Measurements from ENCODE around the gene CRYBG1. TPM values are rescaled to one million over a fixed set of nuclear protein-coding genes. Genes with fewer than 3 reads are reported as not detected.
A peak's percentile ranks its signal among the peaks of the same experiment; 100 is the strongest.
"Not testable (repeated sequence)": the region's sequence is repeated elsewhere in the genome, so short reads cannot be mapped to it uniquely, and the experiment has no call there.

The CRYBG1 gene
- total RNA-seq, 1 donor from 2014 or later: 27.5 TPM

DNA sequence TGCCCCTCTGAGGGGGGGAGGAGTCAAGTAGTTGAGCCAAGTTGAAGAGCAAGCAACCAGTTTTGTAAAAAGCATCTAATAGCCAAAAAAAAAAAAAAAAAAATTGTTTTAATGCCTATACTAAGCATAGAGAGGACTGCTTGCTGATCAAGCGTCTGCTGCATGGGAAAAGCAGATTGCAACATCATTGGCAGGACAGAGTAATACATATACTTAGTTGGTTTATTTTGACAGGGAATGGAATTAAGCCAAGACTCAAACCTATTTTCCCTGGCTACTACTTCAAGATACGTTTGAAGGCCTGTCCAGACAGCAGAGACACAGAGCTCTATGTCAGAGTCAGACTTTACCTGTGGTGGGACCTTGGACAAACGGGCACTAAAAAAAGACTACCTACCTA, 148.3 kb downstream of the CRYBG1 start:
- intact Hi-C loops (cut with micrococcal nuclease): loop anchor here (1.0 kb wide), 1 partner anchor 25 kb away; no protein-coding TSS in a partner anchor
- Mint-ChIP-seq H3K36me3 (ENCODE audit: low read depth) (peaks cover 4% of the 10 kb centered on the region), H3K27me3 (ENCODE audit: low read depth) (peaks cover 15% of the 10 kb centered on the region), H3K27ac (no peak overlapping the region), H3K4me3 (ENCODE audit: low read depth) (no peak overlapping the region), H3K9me3 (no peaks in the 10 kb centered on the region), H3K4me1 (ENCODE audit: low read depth) (peaks cover 34% of the 10 kb centered on the region)
- no peak for DNase-seq (ENCODE audit: low spot score)

DNA sequence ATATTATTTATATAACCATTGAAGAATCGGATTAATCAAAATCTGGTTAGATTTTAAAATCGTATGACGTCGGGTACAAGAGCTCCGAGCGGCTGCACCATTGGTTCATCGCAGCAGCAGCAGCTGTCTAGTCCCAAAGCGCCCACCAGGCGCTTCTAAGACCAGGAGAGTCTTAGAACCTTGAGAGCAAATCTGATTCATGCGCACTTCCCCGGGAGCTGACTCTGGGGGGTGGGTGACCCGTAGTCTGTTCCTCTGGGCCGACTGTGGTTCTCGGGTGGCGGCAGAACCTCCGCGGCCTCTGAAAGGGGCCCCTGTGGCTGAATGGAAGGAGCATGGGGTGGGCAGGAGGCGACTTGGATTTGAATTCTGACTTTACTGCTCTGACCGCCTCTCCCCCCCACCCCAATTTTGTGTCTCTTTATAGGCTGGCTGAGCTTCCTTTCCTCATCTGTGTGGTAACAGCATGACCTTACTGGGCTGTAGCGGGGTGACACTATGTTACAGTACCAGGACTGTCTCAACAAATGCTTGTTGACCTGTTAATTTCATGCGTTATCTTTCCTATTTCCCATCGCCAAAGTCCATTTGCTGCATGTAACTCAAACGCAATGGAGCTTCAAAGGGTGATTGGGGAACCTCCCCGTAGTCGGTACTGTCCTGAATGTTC, 149.0 kb downstream of the CRYBG1 start:
- Mint-ChIP-seq H3K4me3 (ENCODE audit: low read depth) (peak overlapping the region; percentile 87), H3K36me3 (ENCODE audit: low read depth) (peaks cover 4% of the 10 kb centered on the region), H3K27me3 (ENCODE audit: low read depth) (peaks cover 15% of the 10 kb centered on the region), H3K27ac (no peak overlapping the region), H3K4me1 (ENCODE audit: low read depth) (peaks cover 41% of the 10 kb centered on the region), H3K9me3 (no peaks in the 10 kb centered on the region)
- intact Hi-C loops (cut with micrococcal nuclease): loop anchor here (2.0 to 10.0 kb wide), 6 partner anchors 37 to 605 kb away; partner anchors contain the start of genes BEND3, QRSL1 and RTN4IP1
- DNase-seq (ENCODE audit: low spot score): no peak

DNA sequence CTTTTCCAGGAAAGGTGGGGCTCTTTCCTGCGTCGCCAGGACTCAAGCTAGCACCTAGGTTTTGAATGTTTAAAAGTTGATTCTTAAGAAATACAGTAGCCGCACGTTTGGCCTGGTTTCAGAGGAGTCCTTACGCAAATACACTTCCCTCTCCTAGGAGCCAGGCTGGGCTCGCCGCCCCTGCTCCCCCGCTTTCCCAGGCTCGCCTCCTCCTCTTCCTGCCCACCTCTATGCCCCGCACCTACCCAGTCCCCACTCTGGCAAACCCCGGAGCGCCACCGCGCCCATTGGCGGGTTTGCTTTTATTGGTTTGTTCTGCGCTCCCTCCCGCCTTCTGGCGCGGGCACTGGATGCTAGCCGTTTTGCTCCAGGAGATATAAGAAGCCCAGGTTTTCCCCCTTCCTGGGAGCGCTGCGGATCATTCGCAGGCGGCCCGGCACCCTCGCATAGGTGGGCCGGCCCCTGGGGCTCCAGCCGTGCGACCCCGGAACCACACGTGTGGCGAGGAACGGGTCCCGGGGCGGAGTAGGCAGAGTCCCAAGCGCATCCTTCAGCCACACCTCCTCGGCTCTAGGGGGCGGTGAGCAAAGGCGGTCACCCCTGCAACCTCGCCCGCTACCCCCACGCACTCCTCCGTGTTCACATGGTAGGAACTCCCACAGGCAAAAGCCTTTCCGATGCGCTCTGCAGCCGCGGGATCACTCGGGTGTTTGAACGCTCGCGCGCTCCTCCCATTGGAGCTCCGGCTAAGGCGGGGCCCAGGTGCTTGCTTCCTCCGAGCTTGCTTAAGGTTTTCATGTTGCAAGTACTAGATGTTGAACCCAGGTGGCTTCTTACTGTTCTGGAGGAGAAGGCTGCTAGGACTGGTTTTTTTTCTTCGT, 149.8 kb downstream of the CRYBG1 start:
- Mint-ChIP-seq H3K27me3 (ENCODE audit: low read depth) (peaks cover 15% of the 10 kb centered on the region), H3K4me1 (ENCODE audit: low read depth) (peaks cover 48% of the 10 kb centered on the region), H3K9me3 (no peaks in the 10 kb centered on the region), H3K27ac (peak overlapping the region; percentile 62), H3K36me3 (ENCODE audit: low read depth) (peaks cover 7% of the 10 kb centered on the region), H3K4me3 (ENCODE audit: low read depth) (peak overlapping the region; percentile 87)
- DNase-seq (ENCODE audit: low spot score): peak; percentile 64
- intact Hi-C loops (cut with micrococcal nuclease): loop anchor here (2.0 to 10.0 kb wide), 6 partner anchors 38 to 604 kb away; partner anchors contain the start of genes BEND3, QRSL1 and RTN4IP1

DNA sequence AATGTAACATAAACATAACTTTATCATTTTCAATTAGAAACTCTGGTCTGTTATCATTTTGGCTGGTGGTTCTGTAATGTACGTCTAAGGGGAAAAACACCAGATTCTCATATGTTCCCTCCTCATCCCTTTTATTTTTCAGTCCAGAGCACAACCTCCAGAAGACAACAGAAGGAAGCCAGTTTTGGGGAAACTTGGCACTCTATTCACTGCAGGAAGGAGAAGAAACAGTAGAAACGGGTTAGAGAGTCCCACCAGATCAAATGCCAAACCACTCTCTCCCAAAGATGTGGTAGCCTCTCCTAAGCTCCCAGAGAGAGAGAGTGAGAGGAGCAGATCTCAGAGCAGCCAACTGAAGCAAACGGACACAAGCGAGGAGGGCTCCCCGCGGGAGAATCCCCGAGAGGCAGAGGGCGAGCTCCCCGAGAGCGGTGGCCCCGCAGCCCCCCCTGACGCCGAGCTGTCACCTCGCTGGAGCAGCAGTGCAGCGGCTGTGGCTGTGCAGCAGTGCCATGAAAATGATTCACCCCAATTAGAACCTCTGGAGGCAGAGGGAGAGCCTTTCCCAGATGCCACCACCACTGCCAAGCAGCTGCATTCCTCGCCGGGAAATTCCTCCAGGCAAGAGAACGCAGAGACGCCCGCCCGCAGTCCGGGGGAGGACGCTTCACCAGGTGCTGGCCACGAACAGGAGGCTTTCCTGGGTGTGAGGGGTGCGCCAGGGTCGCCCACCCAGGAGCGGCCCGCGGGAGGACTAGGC, 151.0 kb downstream of the CRYBG1 start:
- Mint-ChIP-seq H3K9me3 (no peaks in the 10 kb centered on the region), H3K4me1 (ENCODE audit: low read depth) (peaks cover 53% of the 10 kb centered on the region), H3K36me3 (ENCODE audit: low read depth) (peaks cover 10% of the 10 kb centered on the region), H3K27me3 (ENCODE audit: low read depth) (peaks cover 15% of the 10 kb centered on the region), H3K4me3 (ENCODE audit: low read depth) (peak overlapping the region; percentile 87), H3K27ac (peak overlapping the region; percentile 84)
- intact Hi-C loops (cut with micrococcal nuclease): loop anchor here (2.0 to 10.0 kb wide), 7 partner anchors 39 to 603 kb away; partner anchors contain the start of genes BEND3, QRSL1 and RTN4IP1
- DNase-seq (ENCODE audit: low spot score): no peak

DNA sequence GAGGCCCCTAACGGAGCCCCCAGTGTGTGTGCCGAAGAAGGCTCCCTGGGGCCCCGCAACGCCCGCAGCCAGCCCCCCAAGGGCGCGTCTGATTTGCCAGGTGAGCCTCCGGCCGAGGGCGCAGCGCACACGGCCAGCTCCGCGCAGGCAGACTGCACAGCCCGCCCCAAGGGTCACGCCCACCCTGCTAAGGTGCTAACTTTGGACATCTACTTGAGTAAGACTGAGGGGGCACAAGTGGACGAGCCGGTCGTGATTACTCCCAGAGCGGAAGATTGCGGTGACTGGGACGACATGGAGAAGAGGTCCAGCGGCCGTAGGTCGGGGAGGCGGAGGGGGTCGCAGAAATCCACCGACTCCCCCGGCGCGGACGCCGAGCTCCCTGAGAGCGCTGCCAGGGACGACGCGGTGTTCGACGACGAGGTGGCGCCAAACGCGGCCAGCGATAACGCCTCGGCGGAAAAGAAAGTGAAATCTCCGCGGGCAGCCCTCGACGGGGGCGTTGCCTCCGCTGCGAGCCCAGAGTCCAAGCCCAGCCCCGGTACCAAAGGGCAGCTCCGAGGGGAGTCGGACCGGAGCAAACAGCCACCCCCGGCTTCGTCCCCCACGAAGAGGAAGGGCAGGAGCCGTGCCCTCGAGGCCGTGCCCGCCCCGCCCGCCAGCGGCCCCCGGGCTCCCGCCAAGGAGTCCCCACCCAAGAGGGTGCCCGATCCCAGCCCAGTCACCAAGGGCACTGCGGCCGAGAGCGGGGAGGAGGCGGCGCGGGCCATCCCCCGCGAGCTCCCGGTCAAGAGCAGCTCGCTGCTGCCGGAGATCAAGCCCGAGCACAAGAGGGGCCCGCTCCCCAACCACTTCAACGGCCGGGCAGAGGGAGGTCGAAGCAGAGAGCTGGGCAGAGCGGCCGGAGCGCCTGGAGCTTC, 151.8 kb downstream of the CRYBG1 start:
- Mint-ChIP-seq H3K9me3 (no peaks in the 10 kb centered on the region), H3K36me3 (ENCODE audit: low read depth) (peaks cover 11% of the 10 kb centered on the region), H3K27me3 (ENCODE audit: low read depth) (peaks cover 12% of the 10 kb centered on the region), H3K4me1 (ENCODE audit: low read depth) (peaks cover 59% of the 10 kb centered on the region), H3K4me3 (ENCODE audit: low read depth) (peak overlapping the region; percentile 87), H3K27ac (peak overlapping the region; percentile 88)
- peak; percentile 80 for DNase-seq (ENCODE audit: low spot score)
- intact Hi-C loops (cut with micrococcal nuclease): loop anchor here (2.0 to 10.0 kb wide), 6 partner anchors 40 to 602 kb away; partner anchors contain the start of genes BEND3, QRSL1 and RTN4IP1

DNA sequence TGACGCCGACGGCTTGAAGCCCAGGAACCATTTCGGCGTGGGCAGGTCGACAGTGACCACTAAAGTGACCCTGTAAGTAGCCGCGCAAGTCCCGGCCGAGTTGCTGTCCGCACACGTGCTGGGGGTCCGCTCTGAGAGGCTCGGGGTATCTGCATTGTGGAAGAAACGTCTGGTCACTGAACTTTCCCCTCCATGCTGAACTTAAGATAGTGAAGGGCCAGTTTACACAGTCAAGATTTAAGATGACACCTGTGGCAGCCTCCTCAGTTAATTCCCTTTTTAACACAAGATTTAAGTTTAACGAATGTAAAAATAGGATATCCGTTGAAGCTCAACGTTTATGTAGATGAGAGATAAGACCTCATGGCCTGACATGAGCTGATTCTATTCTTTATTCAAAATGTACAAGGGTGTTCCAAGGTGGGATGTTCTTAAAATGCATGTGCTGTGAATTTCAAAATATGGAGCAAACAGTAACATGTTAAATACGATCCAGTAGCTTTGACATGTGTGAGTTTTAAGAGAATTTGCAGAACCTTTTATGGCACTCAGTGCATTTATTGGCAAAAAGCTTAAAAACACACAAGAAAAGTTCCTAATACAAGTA, 152.6 kb downstream of the CRYBG1 start:
- intact Hi-C loops (cut with micrococcal nuclease): loop anchor here (1.0 to 10.0 kb wide), 7 partner anchors 8 to 602 kb away; partner anchors contain the start of genes BEND3, QRSL1 and RTN4IP1
- H3K4me3 Mint-ChIP-seq (ENCODE audit: low read depth): peak overlapping the region; percentile 87
- DNase-seq (ENCODE audit: low spot score): no peak
- H3K36me3 Mint-ChIP-seq (ENCODE audit: low read depth): peaks cover 14% of the 10 kb centered on the region
- H3K27ac Mint-ChIP-seq: peak overlapping the region; percentile 88
- H3K9me3 Mint-ChIP-seq: no peaks in the 10 kb centered on the region
- peaks cover 12% of the 10 kb centered on the region for H3K27me3 Mint-ChIP-seq (ENCODE audit: low read depth)
- H3K4me1 Mint-ChIP-seq (ENCODE audit: low read depth): peaks cover 64% of the 10 kb centered on the region

DNA sequence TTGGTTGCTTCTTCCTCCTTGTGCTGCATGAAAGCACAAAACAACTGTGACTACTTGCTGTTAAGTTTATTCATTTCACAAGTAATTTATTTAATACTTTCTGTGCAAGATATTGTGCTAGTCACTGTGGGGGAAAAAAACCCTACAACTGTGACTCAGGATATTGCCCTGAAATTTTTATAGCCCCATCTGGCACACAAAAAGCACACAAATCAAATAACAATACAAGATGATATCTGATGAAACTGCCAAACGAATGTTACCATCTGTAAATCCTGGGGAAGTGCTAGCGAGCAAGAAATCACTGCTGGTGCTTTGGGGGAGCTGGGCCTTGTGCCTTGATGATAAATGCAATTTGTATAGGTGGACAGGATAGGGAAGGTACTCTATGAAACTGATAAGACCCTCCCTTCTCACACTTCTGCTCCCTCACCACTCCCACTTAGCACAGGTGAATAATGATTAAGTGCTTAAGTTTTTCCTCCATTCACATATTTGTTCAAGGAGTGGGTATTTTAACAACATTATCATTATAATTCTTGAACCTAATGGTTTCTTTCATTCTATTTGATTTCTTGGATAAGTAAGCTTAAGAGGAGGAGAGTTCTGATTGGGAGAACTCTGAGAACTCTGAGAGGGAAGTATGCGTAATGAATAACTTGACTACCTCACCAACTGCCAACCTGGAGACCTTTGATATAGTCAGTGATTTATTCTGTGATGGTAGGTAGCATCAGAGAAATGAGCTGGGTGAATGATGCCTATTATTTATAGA, 153.5 kb downstream of the CRYBG1 start:
- intact Hi-C loops (cut with micrococcal nuclease): loop anchor here (1.0 to 10.0 kb wide), 7 partner anchors 7 to 601 kb away; partner anchors contain the start of genes BEND3, QRSL1 and RTN4IP1
- DNase-seq (ENCODE audit: low spot score): no peak
- H3K36me3 Mint-ChIP-seq (ENCODE audit: low read depth): peaks cover 16% of the 10 kb centered on the region
- H3K27ac Mint-ChIP-seq: peak overlapping the region; percentile 88
- H3K9me3 Mint-ChIP-seq: no peaks in the 10 kb centered on the region
- peak overlapping the region; percentile 87 for H3K4me3 Mint-ChIP-seq (ENCODE audit: low read depth)
- peaks cover 60% of the 10 kb centered on the region for H3K4me1 Mint-ChIP-seq (ENCODE audit: low read depth)
- peaks cover 8% of the 10 kb centered on the region for H3K27me3 Mint-ChIP-seq (ENCODE audit: low read depth)

DNA sequence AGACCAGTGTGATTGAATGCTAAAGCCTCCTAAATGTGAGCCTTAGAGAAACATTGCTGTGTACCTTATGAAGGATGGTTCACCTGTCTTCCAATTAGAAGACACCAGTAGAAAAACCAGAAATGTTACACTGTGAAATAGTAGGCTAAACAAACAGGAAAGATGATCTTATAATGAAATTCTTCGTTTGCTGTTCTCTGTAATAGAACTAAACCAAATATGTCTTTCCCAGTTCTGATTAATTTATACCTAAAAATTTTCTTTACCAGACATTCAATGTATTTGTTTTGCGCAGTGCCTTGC, 154.0 kb downstream of the CRYBG1 start:
- Mint-ChIP-seq H3K27me3 (ENCODE audit: low read depth) (peaks cover 8% of the 10 kb centered on the region), H3K36me3 (ENCODE audit: low read depth) (peaks cover 19% of the 10 kb centered on the region), H3K4me1 (ENCODE audit: low read depth) (peaks cover 62% of the 10 kb centered on the region), H3K9me3 (no peaks in the 10 kb centered on the region), H3K4me3 (ENCODE audit: low read depth) (peak overlapping the region; percentile 87), H3K27ac (peak overlapping the region; percentile 88)
- no peak for DNase-seq (ENCODE audit: low spot score)
- intact Hi-C loops (cut with micrococcal nuclease): loop anchor here (5.0 to 10.0 kb wide), 5 partner anchors 42 to 600 kb away; partner anchors contain the start of genes BEND3, QRSL1 and RTN4IP1

DNA sequence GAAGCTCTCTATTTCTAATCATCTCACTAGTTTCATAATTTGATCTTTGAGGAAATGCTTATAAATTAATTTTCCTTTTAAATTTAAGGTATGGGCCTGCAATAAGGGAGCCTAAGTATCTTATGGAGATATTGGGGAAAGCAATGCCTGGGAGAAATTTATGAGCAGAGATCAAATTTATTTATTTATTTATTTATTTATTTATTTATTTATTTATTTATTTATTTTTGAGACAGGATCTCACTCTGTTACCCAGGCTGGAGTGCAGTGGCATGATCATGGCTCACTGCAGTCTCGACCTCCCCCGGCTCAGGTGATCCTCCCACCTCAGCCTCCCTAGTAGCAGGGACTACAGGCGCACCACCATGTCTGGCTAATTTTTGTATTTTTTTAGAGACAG, 155.1 kb downstream of the CRYBG1 start:
- H3K9me3 Mint-ChIP-seq: not testable (repeated sequence)

DNA sequence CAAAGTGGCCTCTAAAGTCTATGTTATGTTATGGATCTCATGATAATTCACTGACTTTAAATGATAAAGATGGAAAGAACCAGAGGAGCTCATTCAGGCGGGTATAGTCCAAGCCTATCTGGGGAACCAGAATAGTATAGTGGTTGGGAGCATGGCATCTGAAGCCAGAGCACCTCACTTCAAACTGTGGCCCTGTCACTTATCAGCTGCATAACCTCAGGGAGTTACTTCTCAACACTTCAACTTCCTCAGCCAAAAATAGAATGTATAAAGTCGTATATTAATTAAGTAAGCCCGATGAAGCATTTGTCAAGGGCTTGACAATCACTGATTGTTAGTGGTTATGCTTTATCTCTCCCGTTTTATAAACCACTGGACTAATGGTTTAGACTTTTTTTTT, 156.1 kb downstream of the CRYBG1 start:
- H3K9me3 Mint-ChIP-seq: no peaks in the 10 kb centered on the region
- no peaks in the 10 kb centered on the region for H3K27me3 Mint-ChIP-seq (ENCODE audit: low read depth)
- intact Hi-C loops (cut with micrococcal nuclease): loop anchor here (10.0 kb wide), 1 partner anchor 598 kb away; the partner anchor contains the start of gene BEND3
- peaks cover 58% of the 10 kb centered on the region for H3K4me1 Mint-ChIP-seq (ENCODE audit: low read depth)
- peaks cover 25% of the 10 kb centered on the region for H3K36me3 Mint-ChIP-seq (ENCODE audit: low read depth)
- peak overlapping the region; percentile 20 for H3K27ac Mint-ChIP-seq
- DNase-seq (ENCODE audit: low spot score): no peak
- H3K4me3 Mint-ChIP-seq (ENCODE audit: low read depth): peak overlapping the region; percentile 67

More for the DNA sequence above, 155.1 kb downstream of the CRYBG1 start:
- Mint-ChIP-seq H3K36me3 (ENCODE audit: low read depth) (peaks cover 19% of the 10 kb centered on the region), H3K4me1 (ENCODE audit: low read depth) (peaks cover 62% of the 10 kb centered on the region)
- not testable (repeated sequence) for H3K4me3 Mint-ChIP-seq (ENCODE audit: low read depth); DNase-seq (ENCODE audit: low spot score); H3K27me3 Mint-ChIP-seq (ENCODE audit: low read depth); H3K27ac Mint-ChIP-seq
- intact Hi-C loops (cut with micrococcal nuclease): loop anchor here (10.0 kb wide), 1 partner anchor 599 kb away; the partner anchor contains the start of gene BEND3

All from activated T-helper 2 cell treated with anti-CD3 and anti-CD28 coated beads, Interferon-gamma antibody, Interleukin-2, Interleukin-4, amounts not matched to agents 10 μg/mL and 5 μg/mL and 100 μg/mL, durations not matched to agents 14 hours and 24 hours and 36 hours (primary cell).